Embryonic facial prominence (tissue), 1 donor: Measurements from ENCODE around the gene RAB11FIP3.

ENCODE experiments used
- DNase-seq: peaks from one replicate; pipeline ENCODE4 v3.0.0-alpha.2; 2016; ENCODE audit errors: extremely low spot score

RAB11FIP3 gene

DNA sequence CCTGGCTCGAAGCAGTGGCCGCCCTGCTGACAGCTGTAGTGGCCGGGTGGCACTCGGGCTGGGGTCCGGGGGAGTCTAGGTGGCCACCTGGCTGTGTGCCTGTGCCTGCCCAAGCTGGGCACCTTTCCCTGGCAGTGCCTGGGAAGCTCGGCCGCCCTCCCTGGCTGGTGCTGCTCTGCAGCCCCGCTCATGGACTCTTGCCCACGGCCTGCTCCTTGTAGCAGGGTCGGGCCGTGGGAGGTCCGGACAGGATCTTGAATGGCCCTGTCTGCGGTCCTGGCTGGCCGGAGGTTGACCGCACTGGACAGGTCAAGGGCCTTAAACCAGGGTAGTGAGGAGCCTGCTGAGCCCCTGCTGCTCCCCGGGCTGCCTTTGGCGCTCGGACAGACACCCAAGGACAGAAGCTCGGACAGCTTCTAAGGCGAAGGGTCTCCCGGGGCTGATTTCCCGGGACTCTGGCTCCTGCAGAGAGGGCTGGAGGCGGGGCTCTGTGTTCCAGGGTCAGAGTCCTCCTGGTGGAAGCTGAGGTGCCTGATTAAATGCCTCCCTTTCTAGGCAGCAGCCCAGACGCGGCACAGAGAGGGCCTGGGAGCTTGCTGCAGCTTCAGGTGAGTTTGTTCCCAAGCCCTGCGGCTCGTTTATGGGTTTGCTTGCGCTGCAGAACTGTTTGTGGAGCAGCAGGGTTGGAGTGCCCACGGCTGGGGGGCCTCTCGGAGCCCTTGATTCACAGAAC lies 108.1 kb downstream of the RAB11FIP3 start:
- no peak for DNase-seq

DNA sequence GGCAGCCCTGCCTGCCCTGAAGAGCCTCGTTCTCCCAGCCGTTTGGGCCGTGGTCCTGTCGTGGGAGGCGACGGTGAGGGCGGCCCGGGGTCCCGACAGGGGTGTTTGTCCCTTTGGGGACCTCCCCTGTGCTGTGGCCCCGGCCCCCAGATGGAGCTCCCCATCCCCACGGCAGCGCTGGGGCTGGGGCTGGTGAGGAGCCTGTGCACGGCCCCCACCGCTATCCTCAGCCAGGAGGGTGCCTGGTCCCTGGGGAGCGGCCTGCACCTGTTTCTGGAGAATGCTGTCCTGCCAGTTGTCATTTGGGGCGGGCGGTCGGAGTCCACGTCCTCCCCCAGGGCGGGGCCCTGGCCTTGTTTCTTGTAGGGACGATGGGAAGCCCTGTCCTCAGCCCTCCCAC lies 108.7 kb downstream of the RAB11FIP3 start:
- no peak for DNase-seq

- DNase-seq = no peak
Measured at GRCh38 chr16:534856-535445, 109.5 kb downstream of the RAB11FIP3 start.

DNA sequence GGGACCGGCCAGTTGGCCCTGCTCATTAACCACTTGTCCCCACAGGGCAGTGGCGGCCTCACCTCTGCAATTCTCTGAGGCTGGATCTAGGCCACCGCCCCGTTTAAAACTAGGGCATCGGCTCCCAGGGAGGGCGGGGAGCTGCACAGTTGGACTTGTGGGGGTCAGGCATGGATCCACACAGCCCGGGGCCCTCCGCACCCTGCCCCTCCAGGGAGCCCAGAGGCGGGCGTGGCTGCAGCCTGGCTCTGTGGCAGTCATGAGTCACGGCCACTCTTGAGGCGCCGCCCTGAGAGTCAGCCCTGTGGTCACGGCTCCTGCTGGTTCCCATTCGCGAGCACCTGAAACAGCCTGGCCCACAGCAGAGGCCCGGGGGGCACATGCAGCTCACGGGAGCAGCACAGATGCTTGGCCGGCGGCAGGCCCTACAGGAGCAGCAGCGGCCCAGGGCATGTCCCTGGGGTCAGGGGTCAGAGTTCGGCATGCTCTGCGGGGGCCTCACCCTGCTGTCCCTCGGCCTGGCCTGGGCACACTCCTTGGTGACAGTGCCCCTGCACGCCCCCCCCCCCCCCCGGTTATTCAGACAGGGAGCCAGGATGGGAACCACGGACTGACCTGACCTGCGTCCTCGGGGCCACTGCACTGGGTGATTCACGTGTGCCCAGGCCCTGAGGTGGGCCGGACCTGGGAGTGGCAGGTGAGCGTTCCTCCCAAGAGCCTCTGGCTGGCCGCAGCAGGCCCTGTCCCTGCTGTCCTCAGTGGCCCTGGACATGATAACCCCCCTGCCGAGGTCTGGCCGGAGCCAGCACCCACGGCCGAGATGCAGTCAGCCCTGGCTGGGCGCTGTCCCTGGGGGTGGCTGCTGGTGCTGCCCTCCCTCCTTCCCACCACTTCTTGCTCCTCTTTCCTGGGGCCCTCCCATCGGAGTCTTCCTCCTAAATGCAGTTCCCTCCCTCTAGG lies 110.3 kb downstream of the RAB11FIP3 start:
- DNase-seq = no peak

DNA sequence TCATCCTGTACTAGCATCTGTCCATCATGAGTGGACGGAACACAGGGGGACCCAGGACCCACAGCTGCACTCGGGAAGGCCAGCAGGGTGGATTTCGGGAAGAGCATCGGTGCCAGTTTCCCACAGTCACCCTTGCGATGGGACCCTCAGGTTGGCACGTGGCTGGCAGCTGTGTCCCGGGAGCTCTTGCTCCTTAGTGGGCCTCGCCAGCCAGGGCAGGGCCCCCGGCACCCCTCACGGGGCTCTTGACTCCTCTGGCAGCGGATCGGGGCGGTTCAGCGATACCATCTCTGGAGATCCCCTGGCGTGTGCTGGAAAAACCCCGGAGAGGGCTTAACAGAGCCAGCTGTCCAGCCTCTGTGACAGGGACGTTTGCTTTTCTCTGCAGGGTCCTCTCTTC lies 111.3 kb downstream of the RAB11FIP3 start:
- DNase-seq = no peak

- DNase-seq = no peak
Measured at GRCh38 chr16:537415-538335, 112.2 kb downstream of the RAB11FIP3 start.

DNA sequence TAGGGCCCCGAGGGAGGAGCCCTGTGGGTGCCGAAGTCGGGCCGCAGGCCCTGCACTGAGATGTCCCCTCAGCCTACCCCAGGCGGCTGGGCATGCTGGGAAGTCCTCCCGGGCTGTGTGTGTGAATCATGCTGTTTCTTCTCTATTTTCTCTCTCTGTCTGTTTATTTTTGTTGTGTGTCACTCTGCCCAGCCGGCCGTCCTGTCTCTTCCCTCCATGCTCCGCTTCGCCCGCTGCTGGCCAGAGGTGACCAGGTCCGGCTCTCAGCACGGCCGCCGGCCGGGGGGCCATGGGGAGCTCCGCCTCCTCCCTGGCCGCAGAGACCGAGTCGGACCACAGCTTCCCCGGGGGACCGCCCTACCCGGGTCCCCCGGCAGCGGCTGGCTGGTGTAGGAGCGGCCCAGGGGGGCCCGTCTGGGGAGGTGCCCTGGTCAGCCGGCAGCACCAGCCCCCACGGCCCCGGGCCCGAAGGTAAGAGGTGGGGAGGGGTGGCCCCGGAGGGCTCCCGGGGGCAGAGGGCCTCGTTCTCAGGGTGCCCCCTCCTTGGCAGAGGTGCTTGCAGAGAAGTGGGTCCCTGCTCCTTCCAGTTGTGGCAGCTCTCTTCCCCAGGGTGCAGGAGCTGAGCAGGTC lies 114.6 kb downstream of the RAB11FIP3 start:
- DNase-seq = no peak

DNA sequence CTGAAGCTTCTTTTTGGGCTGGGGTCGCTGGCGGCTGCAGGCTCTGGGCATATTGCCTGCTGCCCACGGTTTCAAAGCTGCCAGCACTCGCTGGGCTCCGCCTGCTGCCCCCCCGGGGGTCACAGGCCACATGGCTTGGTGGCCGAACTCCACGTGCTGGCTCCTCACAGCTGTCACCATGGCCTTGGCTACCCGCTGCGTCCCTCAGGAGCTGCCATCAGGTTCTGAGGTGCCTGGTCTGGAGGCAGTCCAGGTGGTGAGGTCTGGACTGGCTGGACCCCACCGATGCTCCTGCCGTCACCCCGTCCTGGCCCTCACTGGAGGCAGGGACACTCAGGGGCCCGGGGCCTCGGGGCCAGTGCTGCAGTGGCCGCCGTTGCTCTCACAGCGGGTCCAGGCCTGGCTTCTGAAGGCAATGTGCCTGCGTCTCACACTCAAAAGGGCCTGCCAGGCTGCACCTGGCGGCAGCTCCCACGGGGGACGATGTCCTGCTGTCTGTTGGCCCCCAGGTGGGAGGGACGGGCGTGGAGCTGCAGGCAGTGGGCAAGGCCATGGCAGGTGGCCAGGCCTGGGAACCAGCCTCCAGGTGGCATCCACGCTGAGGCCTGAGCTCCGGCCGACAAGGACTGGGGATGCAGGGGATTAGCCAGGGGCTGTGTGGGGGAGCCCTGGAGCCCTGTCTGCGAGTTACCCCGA lies 115.3 kb downstream of the RAB11FIP3 start:
- no peak for DNase-seq

DNA sequence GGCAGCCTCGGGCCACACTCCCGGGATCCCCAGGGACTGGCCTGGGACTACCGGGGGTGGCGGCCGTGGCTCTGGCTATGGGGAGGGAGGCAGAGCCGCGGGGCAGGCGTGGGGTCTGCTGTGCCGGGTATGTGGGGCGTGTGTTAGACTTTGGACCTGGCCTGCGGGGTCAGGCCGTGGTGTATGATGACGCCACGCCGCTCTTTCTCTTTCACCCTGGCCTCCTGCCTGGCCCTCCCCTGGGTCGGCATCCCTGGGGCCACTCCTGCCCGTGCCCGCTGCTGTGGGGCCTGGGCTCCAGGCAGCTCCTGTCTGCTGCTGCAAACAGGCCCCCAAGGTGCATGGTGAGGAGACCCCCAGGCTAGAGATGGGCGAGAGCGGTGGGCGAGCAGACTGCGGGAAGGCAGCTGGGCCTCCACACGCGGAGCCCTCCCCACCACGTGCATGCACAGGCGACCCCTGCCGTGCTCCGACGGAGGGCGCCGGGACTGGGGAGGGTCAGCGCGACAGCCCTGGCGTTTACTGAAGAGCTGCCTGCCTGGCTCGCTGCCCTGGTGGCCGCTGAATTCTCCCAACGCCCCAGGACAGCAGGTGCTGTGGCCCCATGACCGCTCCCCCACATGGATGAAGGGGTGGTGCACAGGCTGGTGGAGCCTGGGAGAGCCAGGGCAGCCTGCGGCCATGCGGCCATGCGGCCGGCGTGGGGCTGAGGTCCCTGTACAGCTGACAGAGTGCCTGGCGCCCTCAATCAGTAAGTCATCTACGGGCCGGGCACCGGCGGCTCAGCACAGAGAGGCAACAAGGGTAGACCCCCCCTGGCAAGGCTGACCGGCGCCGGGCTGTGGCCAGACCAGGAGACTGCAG lies 118.1 kb downstream of the RAB11FIP3 start:
- no peak for DNase-seq

DNA sequence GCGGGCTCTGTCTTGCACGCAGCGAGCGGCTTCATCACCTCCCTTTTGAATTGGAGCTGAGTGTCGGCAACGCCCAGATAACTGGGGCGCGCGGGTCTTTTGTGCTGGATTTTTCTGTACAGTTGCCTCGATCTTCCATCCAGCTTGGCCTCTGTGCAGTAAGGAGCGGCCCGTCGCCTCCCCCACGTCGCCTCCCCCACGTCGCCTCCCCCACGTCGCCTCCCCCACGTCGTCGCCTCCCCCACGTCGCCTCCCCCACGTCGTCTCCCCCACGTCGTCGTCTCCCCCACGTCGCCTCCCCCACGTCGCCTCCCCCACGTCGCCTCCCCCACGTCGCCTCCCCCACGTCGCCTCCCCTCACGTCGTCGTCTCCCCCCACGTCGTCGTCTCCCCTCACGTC lies 119.1 kb downstream of the RAB11FIP3 start:
- DNase-seq = no peak

- no peak for DNase-seq
Measured at GRCh38 chr16:546909-547770, 121.7 kb downstream of the RAB11FIP3 start.

GRCh38 chr16:548586-548985 lies 123.1 kb downstream of the RAB11FIP3 start:
- no peak for DNase-seq

DNA sequence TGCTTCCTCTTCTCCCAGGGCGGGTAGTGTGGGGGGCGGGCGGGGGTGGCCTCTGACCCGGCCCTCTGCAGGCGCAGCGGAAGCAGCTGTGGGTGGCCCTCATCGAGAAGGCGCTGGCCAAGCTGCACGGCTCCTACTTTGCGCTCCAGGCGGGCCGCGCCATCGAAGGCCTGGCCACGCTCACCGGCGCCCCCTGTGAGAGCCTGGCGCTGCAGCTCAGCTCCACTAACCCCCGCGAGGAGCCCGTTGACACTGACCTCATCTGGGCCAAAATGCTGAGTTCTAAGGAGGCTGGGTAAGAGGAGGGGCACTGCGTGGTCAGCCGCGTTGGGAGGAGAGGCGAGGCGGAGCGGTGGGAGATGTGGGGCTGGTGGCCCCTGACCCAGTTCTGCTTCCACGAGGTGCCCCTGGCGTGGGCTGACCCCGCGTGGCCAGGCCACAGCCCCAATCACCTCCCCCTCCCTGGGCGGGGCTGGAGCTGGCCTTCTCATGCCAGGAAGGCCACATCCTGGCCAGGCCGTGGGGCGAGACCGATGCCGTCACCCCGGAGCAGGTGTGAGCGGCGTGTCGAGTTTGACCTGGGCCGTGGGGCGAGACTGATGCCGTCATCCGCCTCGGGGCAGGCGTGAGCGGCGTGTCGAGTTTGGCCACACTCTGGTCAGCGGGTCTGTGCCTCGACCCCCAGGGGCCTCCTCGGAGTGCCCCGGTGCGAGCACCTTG lies 124.3 kb downstream of the RAB11FIP3 start:
- no peak for DNase-seq

DNA sequence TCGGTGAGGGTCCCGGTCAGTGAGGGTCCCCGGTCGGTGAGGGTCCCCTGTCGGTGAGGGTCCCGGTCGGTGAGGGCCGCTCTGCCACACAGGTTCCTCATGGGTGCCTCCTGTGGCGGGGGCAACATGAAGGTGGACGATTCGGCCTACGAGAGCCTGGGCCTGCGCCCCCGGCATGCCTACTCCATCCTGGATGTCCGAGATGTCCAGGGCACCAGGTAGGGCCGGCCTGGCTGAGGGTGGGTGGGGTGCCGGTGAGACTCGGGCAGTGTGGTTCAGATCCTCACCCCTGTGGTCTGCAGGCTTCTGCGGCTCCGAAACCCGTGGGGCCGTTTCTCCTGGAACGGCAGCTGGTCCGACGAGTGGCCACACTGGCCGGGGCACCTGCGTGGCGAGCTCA lies 125.8 kb downstream of the RAB11FIP3 start:
- DNase-seq = no peak

DNA sequence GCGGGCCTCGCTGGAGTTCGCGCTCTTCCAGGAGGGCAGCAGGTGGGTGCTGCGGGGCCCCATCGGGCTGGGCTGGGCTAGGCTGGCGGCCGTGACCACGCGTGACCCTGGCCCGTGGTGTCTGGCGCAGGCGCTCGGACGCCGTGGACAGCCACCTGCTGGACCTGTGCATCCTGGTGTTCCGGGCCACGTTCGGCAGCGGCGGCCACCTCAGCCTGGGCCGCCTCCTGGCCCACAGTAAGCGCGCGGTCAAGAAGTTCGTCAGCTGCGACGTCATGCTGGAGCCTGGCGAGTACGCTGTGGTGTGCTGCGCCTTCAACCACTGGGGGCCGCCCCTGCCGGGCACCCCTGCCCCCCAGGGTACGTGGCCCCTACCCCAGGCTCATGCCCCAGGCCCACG lies 126.7 kb downstream of the RAB11FIP3 start:
- no peak for DNase-seq

DNA sequence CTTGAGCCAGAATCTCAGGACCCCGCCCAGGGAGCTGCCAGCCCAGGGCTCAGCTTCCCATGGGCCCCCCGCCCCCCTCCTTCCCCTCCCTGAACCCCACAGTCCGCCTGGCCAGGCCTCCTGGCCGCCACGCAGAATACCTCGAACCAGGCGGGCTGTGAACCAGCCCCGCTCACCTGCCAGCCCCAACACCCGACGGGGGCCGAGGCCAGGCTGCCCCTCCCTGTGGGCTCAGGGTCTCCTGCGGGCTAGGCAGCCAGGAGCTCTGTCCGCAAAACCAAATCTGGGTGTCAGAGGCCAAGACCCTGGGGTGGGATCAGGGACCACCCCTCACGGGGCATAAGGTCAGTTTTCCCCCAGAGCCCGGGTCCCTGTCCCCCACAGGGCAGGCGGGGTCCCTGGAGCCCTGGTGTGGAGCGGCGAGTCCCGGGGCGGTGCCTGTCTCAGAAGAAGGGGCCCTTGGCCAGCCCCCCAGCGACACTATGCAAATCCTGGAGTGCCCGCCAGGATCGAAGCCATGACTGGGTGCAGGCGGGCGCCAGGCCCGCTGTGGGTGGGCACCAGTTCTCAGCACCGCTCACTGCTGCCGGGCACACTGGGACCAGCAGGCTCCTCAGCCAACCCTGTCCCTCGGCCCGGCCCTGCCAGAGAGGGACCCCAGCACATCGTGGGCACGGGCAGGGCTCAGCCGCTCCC lies 128.3 kb downstream of the RAB11FIP3 start:
- no peak for DNase-seq

GRCh38 chr16:554297-554621 lies 128.8 kb downstream of the RAB11FIP3 start:
- no peak for DNase-seq
